NOMO-1 treated with dmso at 0.1 percent for 144 hours (cell line): ENCODE measurements around the gene IWS1.
A peak's percentile ranks its signal among the peaks of the same experiment; 100 is the strongest.

Experiments
- DNase-seq: peaks from one replicate; lab custom pipeline; 2025; ENCODE audit not compliant: unreplicated experiment; lab: John Stamatoyannopoulos, UW

IWS1 gene

GRCh38 chr2:127504552-127505430 lies 21.5 kb downstream of the IWS1 start:
- DNase-seq = no peak

- DNase-seq = no peak
Observed at GRCh38 chr2:127503491-127503890, 22.8 kb downstream of the IWS1 start.

- DNase-seq = no peak
Observed at GRCh38 chr2:127498386-127498785, 27.9 kb downstream of the IWS1 start.

GRCh38 chr2:127490283-127490682 lies 36.0 kb downstream of the IWS1 start:
- no peak for DNase-seq

GRCh38 chr2:127486247-127487058 lies 39.8 kb downstream of the IWS1 start:
- DNase-seq = peak; percentile 64

- DNase-seq = no peak
Observed at GRCh38 chr2:127485694-127486071, 40.6 kb downstream of the IWS1 start.

GRCh38 chr2:127485051-127485693 lies 41.1 kb downstream of the IWS1 start:
- no peak for DNase-seq

- DNase-seq = no peak
Observed at GRCh38 chr2:127482031-127482430, 44.3 kb downstream of the IWS1 start.

- no peak for DNase-seq
Observed at GRCh38 chr2:127479866-127480743, 46.2 kb downstream of the IWS1 start.

GRCh38 chr2:127479219-127479825 lies 47.0 kb downstream of the IWS1 start:
- no peak for DNase-seq

- no peak for DNase-seq
Observed at GRCh38 chr2:127475788-127476187, 50.5 kb downstream of the IWS1 start.

GRCh38 chr2:127472268-127472667 lies 54.0 kb downstream of the IWS1 start:
- no peak for DNase-seq

- DNase-seq = no peak
Observed at GRCh38 chr2:127471286-127471988, 54.9 kb downstream of the IWS1 start.

- DNase-seq = no peak
Observed at GRCh38 chr2:127469974-127470373, 56.3 kb downstream of the IWS1 start.

- no peak for DNase-seq
Observed at GRCh38 chr2:127469051-127469450, 57.2 kb downstream of the IWS1 start.

GRCh38 chr2:127465258-127465657 lies 61.0 kb downstream of the IWS1 start:
- DNase-seq = no peak

- DNase-seq = no peak
Observed at GRCh38 chr2:127464470-127465257, 61.6 kb downstream of the IWS1 start.

- no peak for DNase-seq
Observed at GRCh38 chr2:127463155-127463991, 62.9 kb downstream of the IWS1 start.
